ENCODE results near the gene PRKCG. TPM values are rescaled to one million over a fixed set of nuclear protein-coding genes. Genes with fewer than 3 reads are reported as not detected.

The PRKCG gene
- total and polyA plus RNA-seq, 2 of the 8 experiments (the other 6 are each of a cell fraction or from before 2014, with no cell fraction given) = 6.1 to 10.6 TPM

GRCh38 chr19:53865918-53866864 is 15.8 kb upstream of the PRKCG start (continued):
- TF ChIP-seq RNF2 (IDR thresholded peaks at IDR 0.05; ENCODE audit: borderline replicate concordance, low read depth, low read length, missing control alignments, poor library complexity, severe bottlenecking) (no peak), CBX8 (IDR thresholded peaks at IDR 0.05; ENCODE audit: borderline replicate concordance, low read depth, low read length) (no peak), CTCF (IDR thresholded peaks at IDR 0.05; ENCODE audit: control extremely low read depth in 1 of 3, insufficient read depth in 1 of 3, low read depth in 1 of 3, low read length in 3 of 3) (no peak), NANOG (IDR thresholded peaks at IDR 0.05; ENCODE audit: insufficient read depth, low read depth, low read length, poor library complexity, severe bottlenecking) (no peak), FOSL1 (IDR thresholded peaks at IDR 0.05; ENCODE audit: insufficient read depth, low read depth, low read length) (no peak), E2F6 (IDR thresholded peaks at IDR 0.05) (0 out of 2 replicates have a peak, but pooled peaks have one; percentile 4), SAP30 (IDR thresholded peaks at IDR 0.05; ENCODE audit: insufficient read depth, insufficient replicate concordance, low read length) (no peak), PHF8 (conservative IDR thresholded peaks at IDR 0.05; ENCODE audit: low read depth, low read length) (peak; percentile 60), CTBP2 (IDR thresholded peaks at IDR 0.05; ENCODE audit: borderline replicate concordance, insufficient read depth, insufficient read length, low read length) (no peak), TCF12 (IDR thresholded peaks at IDR 0.05; ENCODE audit: low read depth, low read length) (no peak), POU5F1 (IDR thresholded peaks at IDR 0.05; ENCODE audit: low read depth, low read length) (no peak), SIRT6 (IDR thresholded peaks at IDR 0.05; ENCODE audit: low read length) (no peak), SP1 (IDR thresholded peaks at IDR 0.05; ENCODE audit: low read depth, low read length) (no peak), YY1 (IDR thresholded peaks at IDR 0.05; ENCODE audit: low read depth, low read length) (peak; percentile 39; the same call in 1 of the 2 replicates), TAF1 (IDR thresholded peaks at IDR 0.05; ENCODE audit: low read depth, low read length) (peak; percentile 78), NRF1 (IDR thresholded peaks at IDR 0.05; ENCODE audit: low read depth, low read length) (no peak), RAD21 (IDR thresholded peaks at IDR 0.05 in 1 of 2, conservative IDR thresholded peaks at IDR 0.05 in 1 of 2; ENCODE audit: low read depth in 2 of 2, low read length in 2 of 2) (peak in 1 of 2 experiments; percentile 2; a peak in 1 of 4 replicates), TEAD4 (IDR thresholded peaks at IDR 0.05; ENCODE audit: low read depth, low read length) (no peak), CHD2 (IDR thresholded peaks at IDR 0.05; ENCODE audit: low read length) (no peak)
